Stimulated activated CD4-positive, alpha-beta T cell treated with anti-CD3 and anti-CD28 coated beads, Interleukin-2, amount 100 ng/mL, for 24 hours (primary cell): ENCODE data around the gene IFNAR2.

Source experiments
- DNase-seq, 2 donors: peaks; one replicate each; pipeline ENCODE4 v3.0.0-alpha.2; 2020

The IFNAR2 gene

DNA sequence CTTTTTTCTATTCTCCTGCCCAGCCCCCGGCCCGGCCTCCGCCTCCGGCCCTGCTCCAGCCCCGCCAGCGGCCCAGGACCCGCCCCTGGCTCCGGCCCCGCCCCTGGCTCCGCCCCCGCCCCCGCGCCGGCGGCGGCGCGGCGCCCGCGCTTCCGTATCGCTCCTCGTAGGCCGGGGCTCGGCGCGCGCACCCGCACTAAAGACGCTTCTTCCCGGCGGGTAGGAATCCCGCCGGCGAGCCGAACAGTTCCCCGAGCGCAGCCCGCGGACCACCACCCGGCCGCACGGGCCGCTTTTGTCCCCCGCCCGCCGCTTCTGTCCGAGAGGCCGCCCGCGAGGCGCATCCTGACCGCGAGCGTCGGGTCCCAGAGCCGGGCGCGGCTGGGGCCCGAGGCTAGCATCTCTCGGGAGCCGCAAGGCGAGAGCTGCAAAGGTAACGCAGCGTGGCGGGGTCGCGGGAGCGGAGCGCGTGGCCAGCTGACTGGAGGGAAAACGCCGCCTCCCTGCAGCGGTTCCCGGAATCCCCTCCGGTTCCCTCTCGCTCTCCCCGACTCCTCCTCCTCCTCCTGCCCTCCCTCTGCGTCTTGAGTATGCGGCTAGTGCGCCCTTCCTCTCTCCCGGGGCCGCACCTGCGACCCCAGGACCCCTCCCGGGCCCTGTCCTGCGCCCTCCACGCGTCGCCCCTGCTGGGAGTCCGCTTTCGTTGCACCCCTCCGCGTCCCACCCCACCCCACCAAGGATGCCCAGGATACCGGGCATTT, at the start of gene IFNAR2:
TSS of gene IFNAR2 (plus strand) at position 155 of the 761 bp plus-strand sequence. CDS start 11,985 bp downstream, outside the sequence.
- peak; percentile 79 to 82 for DNase-seq

DNA sequence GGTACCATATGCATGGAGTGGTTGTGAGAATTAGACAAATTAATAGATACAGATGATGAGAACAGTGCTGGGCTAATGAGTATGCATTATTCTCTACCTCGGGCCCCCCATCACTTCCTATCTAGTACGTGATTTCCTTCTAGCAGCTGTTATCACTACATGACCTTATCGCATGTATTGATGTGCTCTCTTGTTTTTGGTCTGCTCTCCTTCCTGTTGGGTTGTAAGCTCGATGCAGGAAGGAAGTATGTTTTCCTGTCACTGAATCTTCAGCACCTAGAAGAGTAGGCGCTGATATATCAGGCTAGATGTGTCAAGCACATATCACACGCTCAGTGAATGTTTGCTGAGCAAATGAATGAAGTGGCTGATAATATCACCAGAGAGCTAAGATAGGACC, 43.9 kb upstream of the IFNAR2 start:
- no peak for DNase-seq

DNA sequence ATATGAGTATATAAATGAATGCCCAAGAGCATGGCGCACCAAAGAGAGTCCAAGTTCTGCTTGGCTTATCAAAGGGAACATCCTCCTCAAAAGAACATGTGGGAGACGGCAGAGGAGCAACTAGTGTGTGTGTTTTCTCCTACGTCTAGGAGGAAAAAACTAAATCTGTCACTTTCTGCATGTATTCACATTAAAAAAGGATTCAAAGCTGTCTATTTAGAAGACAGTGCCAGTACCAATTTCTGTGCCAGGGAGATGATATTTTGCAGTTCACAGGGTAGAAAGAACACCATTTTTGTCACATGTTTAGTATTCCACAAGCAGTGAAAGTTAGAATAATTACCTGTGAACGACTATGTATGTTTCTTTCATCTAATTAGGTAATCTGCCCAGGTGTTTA, 42.5 kb upstream of the IFNAR2 start:
- no peak for DNase-seq

DNA sequence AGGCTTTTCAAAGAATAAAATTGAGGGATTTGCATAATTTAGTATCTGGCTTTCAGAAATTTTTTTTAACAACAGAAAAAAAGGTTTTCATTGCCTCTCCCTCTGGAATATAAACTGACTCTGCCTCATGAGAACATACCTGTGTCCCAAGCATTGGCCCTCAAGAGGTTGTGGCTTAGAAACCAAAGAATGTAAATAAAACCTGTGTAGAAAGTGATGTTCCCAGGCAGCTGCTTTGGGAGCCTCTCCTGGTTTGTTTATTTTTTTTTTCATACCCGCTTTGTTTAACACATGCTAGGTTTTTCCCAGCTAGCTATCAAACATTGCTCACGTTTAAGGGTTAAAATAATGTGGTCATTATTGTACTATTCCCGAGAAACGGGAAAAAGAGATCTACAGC, 40.5 kb upstream of the IFNAR2 start:
- DNase-seq = no peak

DNA sequence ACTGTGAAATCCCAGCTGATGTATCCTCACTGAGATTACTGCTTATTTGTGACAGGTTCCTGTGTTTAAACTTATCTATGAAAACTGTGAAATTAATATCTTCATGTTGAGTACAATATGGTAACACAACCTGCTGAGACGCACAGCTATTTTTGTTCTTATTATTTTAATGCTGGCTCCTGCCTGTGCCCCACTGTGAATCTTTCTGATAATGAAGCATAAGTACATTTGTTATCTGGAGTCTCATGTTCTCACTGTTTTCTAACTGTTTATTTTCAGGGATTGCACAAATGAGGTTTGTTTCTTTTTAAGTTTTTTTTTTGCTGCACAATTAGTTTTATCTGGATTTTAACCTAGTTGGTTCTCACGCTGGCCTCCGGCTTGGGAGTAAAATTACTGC, 39.9 kb upstream of the IFNAR2 start:
- no peak for DNase-seq

DNA sequence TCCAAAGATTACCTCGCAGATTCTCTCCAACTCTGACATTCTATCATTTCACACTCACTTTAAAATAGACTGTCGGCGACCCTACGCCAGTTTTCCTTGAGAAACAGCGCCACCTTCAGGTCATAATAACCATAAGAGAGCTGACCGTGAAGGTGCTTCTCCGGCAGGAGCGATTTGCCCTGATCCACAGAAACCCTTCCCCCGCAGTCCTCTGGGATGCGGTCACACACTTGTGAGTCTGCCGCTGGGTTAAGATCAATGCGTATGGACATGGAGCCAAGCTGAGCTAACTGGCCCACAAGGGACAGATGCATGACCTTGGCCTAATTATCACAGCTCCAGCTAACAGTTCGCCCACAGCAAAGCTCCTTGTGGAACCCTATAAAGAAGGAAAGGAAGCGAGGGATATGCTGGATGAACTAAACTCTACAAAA, 32.8 kb upstream of the IFNAR2 start:
- DNase-seq = peak; percentile 49 to 61

DNA sequence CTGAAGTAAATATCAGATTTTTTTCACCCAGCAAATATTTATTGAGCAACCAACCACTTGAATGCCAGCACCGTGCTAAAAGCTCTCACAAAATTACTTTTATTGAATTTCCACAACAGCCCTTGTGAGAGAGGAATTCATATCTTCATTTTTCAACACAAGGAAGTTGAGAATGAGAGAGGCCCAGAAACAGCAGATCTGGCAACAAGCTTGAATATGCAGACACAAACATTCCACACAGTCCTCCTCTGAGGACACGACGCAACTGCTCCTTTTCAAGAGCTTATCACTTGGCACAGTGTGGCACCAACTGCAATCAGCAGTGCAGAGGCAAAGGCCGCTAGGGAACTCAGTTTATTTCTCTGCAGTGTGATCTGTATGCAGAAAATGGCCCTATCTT, 32.2 kb upstream of the IFNAR2 start:
- no peak for DNase-seq

DNA sequence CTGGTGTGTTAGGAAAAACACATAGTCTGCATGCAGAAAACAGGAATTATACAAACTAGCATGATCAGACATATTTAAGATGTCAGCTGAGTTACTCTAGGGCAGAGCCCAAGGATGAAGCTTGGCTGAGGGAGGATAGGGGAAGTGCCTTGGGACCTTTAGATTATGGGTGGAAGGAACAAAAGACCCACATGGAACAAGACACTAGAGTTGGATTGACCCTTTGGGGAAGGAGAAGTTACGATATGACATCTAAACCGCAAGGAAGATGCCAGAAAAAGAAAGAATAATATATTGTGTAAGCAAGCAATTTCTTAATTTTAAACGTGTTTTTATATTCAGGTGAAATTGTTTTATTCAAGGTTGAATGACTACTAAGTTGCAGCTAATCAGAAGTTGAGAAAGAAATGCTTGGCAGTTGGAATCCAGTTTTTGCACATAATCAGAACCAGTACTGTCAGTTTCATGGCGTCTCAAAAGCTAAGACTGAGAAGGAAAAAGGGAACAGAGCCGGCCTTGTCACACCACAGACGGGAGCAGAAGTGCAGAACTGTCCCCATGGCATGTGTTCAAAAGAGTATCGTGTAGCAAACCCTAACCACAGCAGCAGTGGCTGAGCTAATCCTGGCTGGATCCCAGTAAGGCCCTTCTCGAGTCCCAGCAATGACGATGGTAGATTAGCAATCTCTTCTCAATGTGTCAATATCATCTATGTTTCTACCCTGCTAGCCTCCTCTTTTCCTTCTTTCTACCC, 31.2 kb upstream of the IFNAR2 start:
- DNase-seq = no peak

DNA sequence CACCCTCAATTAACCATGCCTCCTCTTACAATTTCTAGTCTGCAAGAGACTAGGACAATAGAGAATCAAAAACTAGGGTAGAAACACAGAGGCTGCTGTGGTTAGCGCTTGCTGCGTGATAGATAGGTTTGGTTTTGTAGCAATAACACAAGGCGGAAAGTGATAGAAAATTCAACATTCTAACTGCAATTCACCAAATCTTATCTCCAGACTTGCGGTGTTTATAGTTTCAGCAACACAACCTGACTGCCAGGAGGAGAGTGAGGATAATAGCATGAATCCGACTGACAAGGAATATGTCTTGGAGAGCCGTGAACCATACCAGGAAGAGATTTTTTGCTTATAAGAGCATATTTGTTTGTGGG, 30.7 kb upstream of the IFNAR2 start:
- DNase-seq = no peak

DNA sequence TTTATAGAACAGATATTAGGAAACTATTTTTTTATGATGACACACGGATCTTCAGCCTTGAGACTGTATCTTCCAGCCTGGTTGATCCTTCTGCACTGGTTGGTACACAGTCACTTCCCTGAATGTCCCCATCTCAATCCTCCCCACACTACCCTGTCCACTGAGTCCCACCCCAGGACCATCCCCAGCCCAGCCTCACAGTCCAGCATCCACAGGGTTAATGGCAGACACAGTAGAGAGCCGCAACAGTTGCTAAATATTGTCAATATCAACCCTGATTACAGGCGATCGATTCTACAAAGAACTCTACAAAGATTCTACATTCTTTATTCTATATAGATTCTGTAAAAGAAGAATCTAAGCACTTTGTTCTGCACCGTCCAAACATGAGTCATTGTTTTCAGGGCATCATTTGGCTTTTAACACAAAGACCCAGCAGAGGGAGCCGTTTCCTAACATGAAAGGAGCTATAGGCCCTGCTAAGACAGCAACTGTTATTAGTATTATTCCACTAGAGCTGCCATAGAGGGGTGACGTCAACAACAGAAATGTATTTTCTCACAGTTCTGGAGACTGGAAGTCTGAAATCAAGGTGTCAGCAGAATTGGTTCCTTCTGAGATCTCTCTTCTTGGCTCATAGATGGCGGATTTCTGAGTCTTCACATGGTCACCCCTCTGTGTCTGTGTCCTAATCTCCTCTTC, 30.1 kb upstream of the IFNAR2 start:
- peak; percentile 71 to 83 for DNase-seq

DNA sequence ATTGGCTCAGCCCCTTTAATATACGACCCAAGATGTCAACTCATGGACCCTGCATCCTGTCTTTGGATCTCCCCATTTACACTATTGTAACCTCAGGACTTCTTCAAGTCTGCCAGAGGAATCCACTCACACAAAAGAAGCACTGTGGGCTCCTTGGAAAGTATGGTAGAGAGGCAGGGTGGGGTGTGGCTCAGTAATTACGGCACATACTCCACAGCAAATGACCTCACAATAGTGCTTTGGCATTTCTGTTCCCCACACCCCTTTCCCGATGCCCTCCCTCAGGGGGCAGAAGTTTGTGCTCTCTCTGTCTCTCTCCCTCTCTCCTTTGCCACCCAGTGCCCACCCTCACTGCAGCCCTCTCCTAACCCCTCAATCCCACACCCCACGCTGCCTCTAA, 27.8 kb upstream of the IFNAR2 start:
- DNase-seq = no peak

DNA sequence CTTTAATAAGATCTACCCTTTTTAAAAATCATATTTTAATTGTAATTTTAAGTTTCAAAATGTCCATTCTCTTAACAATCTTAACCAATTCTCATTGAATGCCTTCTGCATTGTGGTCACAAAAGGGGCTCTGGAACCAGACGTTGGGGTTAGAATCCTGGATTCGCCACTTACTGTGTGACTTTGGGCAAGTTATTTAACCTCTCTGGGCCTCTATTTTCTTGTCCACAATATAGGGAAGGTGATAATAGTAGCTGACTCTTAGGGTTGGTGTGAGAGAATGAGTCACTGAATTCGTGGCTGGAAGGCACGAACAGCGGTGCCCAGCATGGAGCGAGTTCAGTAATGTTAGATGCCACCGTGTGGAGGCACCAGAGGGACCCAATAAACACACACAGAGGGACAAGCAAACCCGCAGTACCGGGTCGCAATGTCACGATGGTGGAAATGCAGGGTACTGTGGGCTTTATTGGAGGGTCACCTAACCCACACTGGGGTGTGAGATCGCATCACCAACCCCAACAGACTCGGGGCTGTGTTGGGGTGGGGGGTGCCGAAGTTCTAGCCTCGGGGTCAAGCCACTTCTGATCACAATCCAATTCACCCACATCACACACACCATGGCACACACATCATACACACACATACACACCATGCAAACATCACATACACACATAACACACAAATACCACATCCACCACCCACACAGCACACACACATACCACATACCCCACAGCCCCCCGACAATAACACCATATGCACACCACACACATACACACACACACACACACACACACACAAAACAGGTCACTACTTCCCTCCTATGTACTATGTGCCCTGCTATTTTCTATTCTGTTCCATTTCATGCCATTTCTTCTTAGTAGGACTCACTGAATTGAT, 27.0 kb upstream of the IFNAR2 start:
- DNase-seq = no peak

DNA sequence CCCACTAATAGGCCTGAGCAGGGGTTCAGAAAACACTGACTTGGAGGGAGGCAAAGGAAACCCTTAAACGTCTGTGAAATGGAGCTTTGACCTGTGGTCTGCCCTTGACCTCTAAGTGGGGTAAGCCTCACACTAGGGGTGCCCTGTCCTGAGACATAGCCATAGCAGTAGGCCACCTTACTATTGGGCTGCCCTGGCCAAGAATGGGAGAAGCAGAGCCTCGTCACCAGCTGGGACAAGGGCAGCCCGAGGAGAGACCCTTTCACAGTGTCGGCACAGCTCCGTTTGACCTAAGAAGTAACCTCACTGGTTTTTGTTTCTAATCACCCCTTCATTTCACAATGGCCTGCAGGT, 26.4 kb upstream of the IFNAR2 start:
- DNase-seq = no peak

DNA sequence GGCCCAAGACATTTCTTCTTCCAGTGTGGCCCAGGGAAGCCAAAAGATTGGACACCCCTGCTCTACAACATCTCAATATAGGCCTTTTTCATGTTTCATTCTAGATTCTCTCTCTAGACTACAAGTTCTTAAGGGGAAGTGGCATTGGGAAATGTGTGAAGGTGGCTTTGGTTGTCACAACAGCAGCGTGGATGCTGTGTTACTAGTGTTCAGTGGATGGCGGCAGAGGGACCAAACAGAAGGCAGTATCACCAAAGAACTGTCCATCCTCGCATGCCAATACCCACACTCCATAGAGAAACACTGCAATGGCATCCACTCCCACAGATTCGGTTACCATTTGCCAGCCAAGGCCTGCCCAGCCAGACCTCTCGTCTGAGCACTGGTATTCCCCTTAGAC, 24.3 kb upstream of the IFNAR2 start:
- DNase-seq = no peak

DNA sequence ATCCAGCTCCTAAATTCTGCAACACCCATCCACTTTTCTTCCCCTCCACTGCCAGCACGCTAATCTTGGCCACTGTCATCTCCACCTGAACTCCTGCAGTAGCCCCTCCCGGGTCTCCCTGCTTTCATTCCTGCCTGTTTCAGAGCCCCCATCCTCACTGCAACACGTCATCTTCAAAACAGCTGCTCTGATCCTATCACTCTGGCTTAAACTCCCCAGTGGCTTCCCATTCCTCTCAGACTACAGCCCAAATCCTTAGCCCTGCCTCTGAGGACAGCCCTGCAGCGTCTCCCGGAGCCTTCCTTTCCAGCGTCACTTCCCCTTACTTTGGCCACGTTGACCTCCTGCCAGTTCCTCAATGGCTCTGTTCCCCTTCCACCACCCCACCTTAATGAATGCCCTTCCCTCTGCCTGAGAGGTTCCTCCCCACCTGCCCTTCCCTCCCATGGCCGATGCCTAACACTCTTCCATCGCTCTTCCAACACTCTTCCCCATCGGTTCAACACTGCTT, 22.9 kb upstream of the IFNAR2 start:
- DNase-seq = no peak

DNA sequence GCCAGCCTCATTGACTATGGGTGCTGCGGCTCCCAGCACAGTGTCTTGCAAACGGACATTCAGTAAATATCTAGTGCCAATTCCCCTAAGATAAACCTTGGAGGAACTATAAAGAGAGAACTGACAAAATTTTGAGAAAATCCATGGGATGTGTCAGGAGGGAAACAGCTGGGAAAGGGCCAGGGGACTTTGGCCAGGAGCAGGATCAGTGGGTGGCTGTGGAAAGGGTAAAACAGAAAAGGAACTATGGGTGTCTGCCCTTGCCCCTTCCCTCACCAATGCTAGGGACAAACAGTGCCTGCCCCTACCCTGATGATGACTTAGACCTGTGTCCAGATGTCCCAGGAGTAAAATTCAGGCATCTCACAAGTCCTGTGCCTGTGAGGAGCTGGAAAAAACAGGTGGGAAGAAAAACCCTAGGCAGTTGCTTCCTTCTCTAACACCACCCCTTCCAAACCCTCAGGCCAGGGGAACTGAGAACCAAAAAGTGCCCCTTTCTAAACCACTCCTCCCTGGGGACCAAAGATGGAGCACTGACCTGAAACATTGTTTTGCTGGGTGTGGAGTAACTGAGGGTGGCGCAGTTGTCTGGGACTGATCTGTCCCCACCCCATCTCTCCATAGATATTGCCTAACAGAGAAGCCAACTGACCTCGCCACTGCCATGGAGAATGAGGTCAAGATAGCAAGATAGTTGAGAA, 22.1 kb upstream of the IFNAR2 start:
- no peak for DNase-seq

DNA sequence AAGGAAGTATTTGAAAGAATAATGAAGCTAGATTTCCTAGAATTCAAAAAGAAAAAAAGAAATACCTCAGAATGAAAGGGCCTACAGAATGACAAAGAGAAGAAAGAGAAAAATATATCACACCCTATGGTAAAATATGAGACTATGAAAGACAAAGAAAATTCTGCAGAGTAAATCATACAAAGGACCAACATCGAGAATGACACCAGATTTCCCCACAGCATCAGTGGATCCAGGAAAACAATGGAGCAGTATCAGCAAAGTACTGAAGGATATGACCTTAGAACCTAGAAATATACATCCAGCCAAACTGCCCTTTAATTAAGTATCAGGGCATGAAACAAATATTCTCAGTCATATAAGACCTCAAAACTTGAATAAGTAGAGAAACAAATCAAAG, 21.2 kb upstream of the IFNAR2 start:
- DNase-seq = no peak

DNA sequence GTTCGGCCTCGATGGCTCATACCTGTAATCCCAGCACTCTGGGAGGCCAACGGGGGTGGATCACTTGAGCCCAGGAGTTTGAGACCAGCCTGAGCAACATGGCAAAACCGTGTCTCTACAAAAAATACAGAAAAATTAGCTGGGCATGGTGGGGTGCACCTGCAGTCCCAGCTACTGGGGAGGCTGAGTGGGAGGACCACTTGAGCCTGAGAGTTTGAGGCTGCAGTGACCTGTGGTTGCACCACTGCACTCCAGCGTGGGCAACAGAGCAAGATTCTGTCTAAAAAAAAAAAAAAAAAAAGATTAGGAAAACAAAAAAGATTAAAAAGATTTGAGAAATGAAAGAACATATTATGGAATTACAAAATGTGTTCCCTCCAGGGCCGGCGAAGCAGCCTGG, 18.4 kb upstream of the IFNAR2 start:
- no peak for DNase-seq

DNA sequence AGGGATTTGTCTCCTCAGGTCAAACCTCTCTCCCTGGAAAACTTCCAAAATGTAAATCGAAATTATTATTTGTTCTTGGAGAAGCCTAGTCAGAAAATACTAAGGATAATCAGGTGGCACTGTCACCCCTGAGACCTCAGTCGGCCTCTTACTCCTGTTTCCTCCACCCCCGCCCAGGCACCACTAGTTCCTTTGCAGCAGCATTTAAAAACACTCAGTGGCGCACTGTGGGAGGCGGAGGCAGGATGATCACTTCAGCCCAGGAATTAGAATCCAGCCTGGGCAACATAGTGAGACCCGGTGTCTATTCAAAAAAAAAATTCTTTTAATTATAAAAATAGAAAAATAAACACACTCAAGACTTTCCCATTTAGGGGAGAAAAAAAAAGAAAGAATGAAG, 18.0 kb upstream of the IFNAR2 start:
- DNase-seq = no peak

DNA sequence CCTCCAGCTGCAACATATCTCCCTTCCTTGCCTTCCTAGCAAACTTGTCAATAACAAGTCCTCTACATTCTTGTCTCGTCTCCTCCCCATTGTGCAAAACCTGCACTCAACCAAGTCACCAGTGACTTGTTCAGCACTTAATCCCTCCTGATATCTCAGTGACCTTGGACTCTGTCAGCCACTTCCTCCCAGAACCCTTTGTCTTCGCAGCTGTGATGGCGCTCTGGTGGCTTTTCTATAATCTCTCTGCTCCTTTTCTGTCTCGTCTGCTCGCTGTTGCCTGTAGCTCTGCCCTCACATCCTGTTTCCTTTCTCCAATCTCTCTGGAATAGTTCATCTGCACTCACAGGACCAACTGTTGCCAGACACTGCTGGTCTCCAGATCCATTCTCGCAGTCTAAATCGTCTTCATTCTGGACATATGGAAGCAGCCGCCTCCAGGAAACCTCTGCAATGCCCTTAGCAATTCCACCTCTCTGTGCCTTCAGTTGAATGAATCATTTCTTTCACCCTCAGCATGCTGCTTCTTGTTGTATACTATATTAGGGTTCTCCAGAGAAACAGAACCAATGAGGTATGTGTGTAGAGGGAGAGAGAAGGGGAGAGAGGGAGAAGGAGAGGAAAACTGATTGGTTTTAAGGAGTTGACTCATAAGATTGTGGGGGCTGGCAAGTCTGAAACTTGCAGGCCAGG, 17.4 kb upstream of the IFNAR2 start:
- DNase-seq = no peak

DNA sequence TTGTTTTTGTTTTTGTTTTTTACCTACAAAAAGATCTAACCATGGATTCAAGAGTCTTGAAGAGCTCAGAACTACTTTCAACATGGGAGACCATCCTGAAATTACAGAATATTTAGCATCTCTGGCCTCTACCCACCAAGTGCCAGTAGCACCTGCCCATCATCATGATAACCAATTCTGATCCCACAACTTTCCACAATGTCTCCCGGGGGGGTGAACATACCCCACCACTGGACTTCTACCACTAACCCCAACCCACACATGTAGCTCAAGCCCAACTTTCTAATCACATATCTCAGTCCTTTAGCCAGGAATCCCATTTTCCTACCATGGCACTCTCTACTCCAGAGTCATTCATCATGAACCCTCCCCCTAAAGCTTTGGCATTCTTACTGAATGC, 15.7 kb upstream of the IFNAR2 start:
- no peak for DNase-seq

DNA sequence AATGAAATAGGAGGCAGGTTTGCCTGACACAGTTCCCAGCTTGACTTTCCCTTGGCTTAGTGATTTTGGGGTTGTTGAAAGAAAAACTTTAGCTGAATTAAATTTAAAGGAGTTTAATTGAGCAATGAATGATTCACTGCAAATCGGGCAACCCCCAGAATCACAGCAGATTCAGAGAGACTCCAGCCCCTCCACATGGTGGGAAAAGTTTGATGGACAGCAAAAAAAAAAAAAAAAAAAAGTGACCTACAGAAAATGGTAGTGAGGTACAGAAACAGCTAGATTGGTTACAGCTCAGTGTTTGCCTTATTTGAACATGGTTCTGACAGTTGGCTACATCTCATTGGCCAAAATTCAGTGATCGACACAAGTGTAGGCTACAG, 12.6 kb upstream of the IFNAR2 start:
- DNase-seq = no peak
